Choroid plexus epithelial cell (primary cell): ENCODE results near the gene S100A2.
"Not testable (repeated sequence)": the region's sequence is repeated elsewhere in the genome, so short reads cannot be mapped to it uniquely, and the experiment has no call there.

ENCODE experiments used
- DNase-seq: peaks from one replicate; pipeline ENCODE4 v3.0.0-alpha.2; 2010; ENCODE audit warnings: low read depth
- H3K4me3 ChIP-seq: 2 replicates; pipeline ENCODE4 v1.5.1; 2011; ENCODE audit warnings: low read depth, mild to moderate bottlenecking, control low read depth, low read length, moderate library complexity
- CTCF ChIP-seq: conservative IDR thresholded peaks from 2 replicates; pipeline ENCODE4 v1.5.1; 2011; ENCODE audit warnings: low read depth, mild to moderate bottlenecking, control low read depth, inconsistent platforms, low read length, moderate library complexity

S100A2 gene

GRCh38 chr1:153597206-153597605, 31.6 kb upstream of the S100A2 start:
- no peak overlapping the region for H3K4me3 ChIP-seq
- DNase-seq: peak; percentile 47
- no peak for TF ChIP-seq CTCF

DNA sequence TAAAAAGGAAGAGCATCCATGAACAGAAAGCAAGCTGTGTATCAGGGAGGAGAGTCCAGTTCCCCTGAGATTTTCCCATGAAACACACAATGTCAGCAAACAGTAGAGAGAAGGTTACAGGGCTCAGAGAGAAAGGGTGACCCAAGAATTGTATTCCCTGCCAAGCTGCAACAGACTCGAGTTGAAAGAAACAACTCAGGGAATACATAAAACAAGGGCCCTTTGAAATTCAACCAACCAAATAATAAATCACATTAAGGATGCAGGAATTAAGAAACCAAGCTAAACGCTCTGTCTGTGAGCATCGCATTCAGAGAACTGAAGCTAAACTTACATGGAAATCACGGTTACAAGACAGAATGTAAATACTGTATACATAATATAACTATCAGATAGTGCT, 27.1 kb upstream of the S100A2 start:
- TF ChIP-seq CTCF: no peak
- DNase-seq: no peak
- H3K4me3 ChIP-seq: no peak overlapping the region

GRCh38 chr1:153588482-153588881, 22.8 kb upstream of the S100A2 start:
- DNase-seq: no peak
- H3K4me3 ChIP-seq: no peak overlapping the region

DNA sequence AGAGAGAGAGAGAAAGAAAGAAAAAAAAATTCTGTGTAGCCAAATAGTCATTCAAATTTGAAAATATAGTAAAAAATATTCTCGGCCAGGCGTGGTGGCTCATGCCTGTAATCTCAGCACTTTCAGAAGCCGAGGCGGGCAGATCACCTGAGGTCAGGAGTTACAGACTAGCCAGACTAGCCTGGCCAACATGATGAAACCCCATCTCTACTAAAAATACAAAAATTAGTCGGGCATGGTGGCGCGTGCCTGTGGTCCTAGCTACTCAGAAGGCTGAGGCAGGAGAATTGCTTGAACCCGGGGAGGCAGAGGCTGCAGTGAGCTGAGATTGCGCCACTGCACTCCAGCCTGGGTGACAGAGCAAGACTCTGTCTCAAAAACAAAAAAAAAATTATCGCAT, 22.4 kb upstream of the S100A2 start:
- DNase-seq, H3K4me3 ChIP-seq: not testable (repeated sequence)

More at GRCh38 chr1:153588482-153588881, 22.8 kb upstream of the S100A2 start:
- TF ChIP-seq CTCF: no peak

- DNase-seq: no peak
- TF ChIP-seq CTCF: no peak
- no peak overlapping the region for H3K4me3 ChIP-seq
These were observed 21.7 kb upstream of the S100A2 start for GRCh38 chr1:153587314-153587713.

GRCh38 chr1:153586347-153586746, 20.7 kb upstream of the S100A2 start:
- H3K4me3 ChIP-seq: no peak overlapping the region
- TF ChIP-seq CTCF: no peak
- no peak for DNase-seq

- TF ChIP-seq CTCF: no peak
- DNase-seq: no peak
- H3K4me3 ChIP-seq: no peak overlapping the region
These were observed 19.4 kb upstream of the S100A2 start for GRCh38 chr1:153585006-153585405.

DNA sequence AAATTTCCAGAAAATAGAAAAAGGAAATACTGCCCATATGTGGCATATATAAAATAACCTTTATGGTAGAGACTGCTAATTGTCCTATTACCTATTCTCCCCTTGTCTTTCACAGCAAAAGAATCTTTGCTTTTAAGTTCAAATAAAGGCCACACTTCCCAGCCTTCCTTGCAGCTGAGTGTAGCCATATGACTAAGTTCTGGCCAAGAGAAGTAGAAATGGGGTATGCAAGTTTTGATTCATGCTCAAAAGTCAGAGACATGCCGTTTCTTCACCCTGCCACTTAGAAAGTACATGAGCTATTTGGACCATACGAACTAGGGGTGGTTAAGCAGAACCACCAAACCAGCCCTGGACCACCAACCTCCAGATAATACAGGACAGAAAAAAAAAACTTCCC, 18.3 kb upstream of the S100A2 start:
- H3K4me3 ChIP-seq: no peak overlapping the region

DNA sequence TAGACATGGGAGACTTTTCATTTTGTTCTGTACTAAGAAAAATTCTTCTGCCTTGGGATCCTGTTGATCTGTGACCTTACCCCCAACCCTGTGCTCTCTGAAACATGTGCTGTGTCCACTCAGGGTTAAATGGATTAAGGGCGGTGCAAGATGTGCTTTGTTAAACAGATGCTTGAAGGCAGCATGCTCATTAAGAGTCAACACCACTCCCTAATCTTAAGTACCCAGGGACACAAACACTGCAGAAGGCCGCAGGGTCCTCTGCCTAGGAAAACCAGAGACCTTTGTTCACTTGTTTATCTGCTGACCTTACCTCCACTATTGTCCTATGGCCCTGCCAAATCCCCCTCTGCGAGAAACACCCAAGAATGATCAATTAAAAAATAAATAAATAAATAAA, 17.9 kb upstream of the S100A2 start:
- not testable (repeated sequence) for DNase-seq, H3K4me3 ChIP-seq

More for the DNA sequence above, 18.3 kb upstream of the S100A2 start:
- DNase-seq: peak; percentile 50
- no peak for TF ChIP-seq CTCF

GRCh38 chr1:153582836-153583235, 17.2 kb upstream of the S100A2 start:
- not testable (repeated sequence) for H3K4me3 ChIP-seq, DNase-seq
